ENCODE results near the gene TANC1. TPM values are rescaled to one million over a fixed set of nuclear protein-coding genes. Genes with fewer than 3 reads are reported as not detected.
"Not testable (repeated sequence)": the region's sequence is repeated elsewhere in the genome, so short reads cannot be mapped to it uniquely, and the experiment has no call there.

TANC1 gene
- total RNA-seq, 1 experiment from 2014 or later = 21.1 TPM

GRCh38 chr2:159093497-159093896 lies 125.1 kb downstream of the TANC1 start:
- peaks cover 13% of the 10 kb centered on the region for H3K4me1 ChIP-seq
- ChIA-PET POLR2A (interaction anchor here (0.6 kb wide), 1 partner anchor 839 kb away, joined by 9 read pairs; no protein-coding TSS in a partner anchor), CTCF (interaction anchor here (1.3 kb wide), 1 partner anchor 25 kb away, joined by 4 read pairs; no protein-coding TSS in a partner anchor)
- intact Hi-C loops (cut with micrococcal nuclease; ENCODE audit: unreplicated experiment) = no loop called here
- Mint-ChIP-seq H3K4me3 (ENCODE audit: unreplicated experiment) (no peak overlapping the region), H3K9me3 (ENCODE audit: unreplicated experiment) (peaks cover 21% of the 10 kb centered on the region), H3K27me3 (ENCODE audit: insufficient read depth, unreplicated experiment) (no peaks in the 10 kb centered on the region), H3K4me1 (ENCODE audit: low read depth, unreplicated experiment) (peaks cover 28% of the 10 kb centered on the region), H3K27ac (ENCODE audit: unreplicated experiment) (peak overlapping the region; percentile 53), H3K36me3 (ENCODE audit: insufficient read depth, unreplicated experiment) (peaks cover 31% of the 10 kb centered on the region)
- no peaks in the 10 kb centered on the region; the same call in 1 of the 2 replicates for H3K9me3 ChIP-seq
- BruUV-seq (replicated peaks) = no TSS peak
- no peak for DNase-seq
- H3K4me3 ChIP-seq (ENCODE audit: low read depth, low read length) = no peak overlapping the region
- H3K27me3 ChIP-seq (replicated peaks; ENCODE audit: control insufficient read depth, insufficient read depth, low read length) = no peaks in the 10 kb centered on the region
- no peak for TF ChIP-seq CTCF (IDR thresholded peaks at IDR 0.05; ENCODE audit: insufficient read depth in 1 of 2, low read depth in 1 of 2, low read length in 1 of 2, severe bottlenecking in 1 of 2, unreplicated experiment in 1 of 2)
- 0 out of 2 replicates have a peak, but pooled peaks cover 1% of the 10 kb centered on the region for H3K36me3 ChIP-seq (ENCODE audit: control insufficient read depth, insufficient read depth, low read length)

GRCh38 chr2:159094173-159094737 lies 125.8 kb downstream of the TANC1 start:
- Histone ChIP-seq H3K4me3 (ENCODE audit: low read depth, low read length) (no peak overlapping the region), H3K9me3 (no peaks in the 10 kb centered on the region; the same call in 1 of the 2 replicates), H3K27me3 (replicated peaks; ENCODE audit: control insufficient read depth, insufficient read depth, low read length) (no peaks in the 10 kb centered on the region), H3K4me1 (peaks cover 21% of the 10 kb centered on the region), H3K36me3 (ENCODE audit: control insufficient read depth, insufficient read depth, low read length) (0 out of 2 replicates have a peak, but pooled peaks cover 1% of the 10 kb centered on the region)
- Mint-ChIP-seq H3K9me3 (ENCODE audit: unreplicated experiment) (peaks cover 21% of the 10 kb centered on the region), H3K27ac (ENCODE audit: unreplicated experiment) (peak overlapping the region; percentile 23), H3K27me3 (ENCODE audit: insufficient read depth, unreplicated experiment) (no peaks in the 10 kb centered on the region), H3K4me1 (ENCODE audit: low read depth, unreplicated experiment) (peaks cover 32% of the 10 kb centered on the region), H3K36me3 (ENCODE audit: insufficient read depth, unreplicated experiment) (peaks cover 39% of the 10 kb centered on the region), H3K4me3 (ENCODE audit: unreplicated experiment) (no peak overlapping the region)
- TF ChIP-seq CTCF (IDR thresholded peaks at IDR 0.05; ENCODE audit: insufficient read depth in 1 of 2, low read depth in 1 of 2, low read length in 1 of 2, severe bottlenecking in 1 of 2, unreplicated experiment in 1 of 2) = no peak
- ChIA-PET CTCF (no interaction called here), POLR2A (no interaction called here)
- intact Hi-C loops (cut with micrococcal nuclease; ENCODE audit: unreplicated experiment) = no loop called here
- no peak for DNase-seq
- BruUV-seq (replicated peaks) = no TSS peak

GRCh38 chr2:159095813-159096212 lies 127.4 kb downstream of the TANC1 start:
- Histone ChIP-seq H3K36me3 (ENCODE audit: control insufficient read depth, insufficient read depth, low read length) (no peaks in the 10 kb centered on the region), H3K9me3 (no peaks in the 10 kb centered on the region; the same call in 1 of the 2 replicates), H3K27me3 (replicated peaks; ENCODE audit: control insufficient read depth, insufficient read depth, low read length) (no peaks in the 10 kb centered on the region), H3K4me1 (peaks cover 29% of the 10 kb centered on the region), H3K4me3 (ENCODE audit: low read depth, low read length) (no peak overlapping the region)
- Mint-ChIP-seq H3K27ac (ENCODE audit: unreplicated experiment) (no peak overlapping the region), H3K9me3 (ENCODE audit: unreplicated experiment) (peaks cover 21% of the 10 kb centered on the region), H3K36me3 (ENCODE audit: insufficient read depth, unreplicated experiment) (peaks cover 38% of the 10 kb centered on the region), H3K4me1 (ENCODE audit: low read depth, unreplicated experiment) (peaks cover 42% of the 10 kb centered on the region), H3K4me3 (ENCODE audit: unreplicated experiment) (no peak overlapping the region), H3K27me3 (ENCODE audit: insufficient read depth, unreplicated experiment) (no peaks in the 10 kb centered on the region)
- CTCF ChIA-PET = no interaction called here
- DNase-seq = no peak
- BruUV-seq (replicated peaks) = no TSS peak
- no peak for TF ChIP-seq CTCF (IDR thresholded peaks at IDR 0.05; ENCODE audit: insufficient read depth in 1 of 2, low read depth in 1 of 2, low read length in 1 of 2, severe bottlenecking in 1 of 2, unreplicated experiment in 1 of 2)
- intact Hi-C loops (cut with micrococcal nuclease; ENCODE audit: unreplicated experiment) = no loop called here
- POLR2A ChIA-PET = no interaction called here

- H3K4me3 ChIP-seq (ENCODE audit: low read depth, low read length); H3K36me3 ChIP-seq (ENCODE audit: control insufficient read depth, insufficient read depth, low read length); CTCF ChIA-PET; POLR2A ChIA-PET; H3K27me3 Mint-ChIP-seq (ENCODE audit: insufficient read depth, unreplicated experiment); H3K9me3 ChIP-seq; DNase-seq; BruUV-seq (replicated peaks); intact Hi-C loops (cut with micrococcal nuclease; ENCODE audit: unreplicated experiment); H3K27me3 ChIP-seq (replicated peaks; ENCODE audit: control insufficient read depth, insufficient read depth, low read length); H3K4me3 Mint-ChIP-seq (ENCODE audit: unreplicated experiment): not testable (repeated sequence)
- Mint-ChIP-seq H3K4me1 (ENCODE audit: low read depth, unreplicated experiment) (peaks cover 46% of the 10 kb centered on the region), H3K27ac (ENCODE audit: unreplicated experiment) (peak overlapping the region; percentile 55), H3K9me3 (ENCODE audit: unreplicated experiment) (peaks cover 21% of the 10 kb centered on the region), H3K36me3 (ENCODE audit: insufficient read depth, unreplicated experiment) (peaks cover 38% of the 10 kb centered on the region)
- peaks cover 29% of the 10 kb centered on the region for H3K4me1 ChIP-seq
Measured at GRCh38 chr2:159096302-159096855, 127.9 kb downstream of the TANC1 start.

Data from Caco-2 (cell line).